Activated CD8-positive, alpha-beta T cell treated with anti-CD3 and anti-CD28 coated beads for 36 hours (primary cell): ENCODE results near the gene TWF2. TPM values are rescaled to one million over a fixed set of nuclear protein-coding genes. Genes with fewer than 3 reads are reported as not detected.

Experiments
- ATAC-seq: fragments of 200-7000 bp; cut with Tn5 transposase; one replicate; pipeline ENCODE4 v1.10.0; 2021; ENCODE audit warnings: mild to moderate bottlenecking, moderate library complexity
- CTCF ChIA-PET: fragments of 350-600 bp; sonication (Branson Sonifier 250); formaldehyde crosslinking; loops from one replicate; lab custom pipeline; 2021; ENCODE audit warnings: antibody characterized with exemption; lab: Charles Lee
- POLR2A ChIA-PET: fragments of 350-600 bp; sonication (Branson Sonifier 250); formaldehyde crosslinking; loops from one replicate; lab custom pipeline; 2021; ENCODE audit warnings: antibody characterized with exemption; lab: Charles Lee
- DNase-seq: peaks from one replicate; pipeline ENCODE4 v3.0.0-alpha.2; 2020
- H3K27ac Mint-ChIP-seq: one replicate; pipeline ENCODE4 v1.8.0; 2021; ENCODE audit warnings: mild to moderate bottlenecking, mixed read lengths
- H3K27me3 Mint-ChIP-seq: one replicate; pipeline ENCODE4 v1.8.0; 2021; ENCODE audit warnings: mixed read lengths
- H3K36me3 Mint-ChIP-seq: one replicate; pipeline ENCODE4 v1.8.0; 2021; ENCODE audit warnings: low read depth, mixed read lengths
- H3K4me1 Mint-ChIP-seq: one replicate; pipeline ENCODE4 v1.8.0; 2021; ENCODE audit warnings: low read depth, mixed read lengths
- H3K4me3 Mint-ChIP-seq: one replicate; pipeline ENCODE4 v1.8.0; 2021; ENCODE audit warnings: mild to moderate bottlenecking, moderate library complexity, mixed read lengths
- H3K9me3 Mint-ChIP-seq: one replicate; pipeline ENCODE4 v1.8.0; 2021; ENCODE audit warnings: mixed read lengths
- intact Hi-C: fragments of 100-400 bp; cut with micrococcal nuclease; formaldehyde crosslinking; loops from one replicate; pipeline ENCODE4 v1.10.0; 2022
- total RNA-seq, 2 experiments: library from RNA; stranded (reverse); gene quantifications; one replicate each; pipeline ENCODE4 v1.2.3, GENCODE V29; 2021
- TF ChIP-seq, protein P1 (sequence below): fragments of 200-600 bp; IDR thresholded peaks from one replicate; pipeline ENCODE4 v1.8.0; 2022; ENCODE audit warnings: antibody characterized with exemption, mild to moderate bottlenecking

TWF2 gene
- total RNA-seq, 2 experiments from 2014 or later, result 137 TPM

- H3K9me3 Mint-ChIP-seq, result no peaks in the 10 kb centered on the region
- H3K4me1 Mint-ChIP-seq, result peaks cover 48% of the 10 kb centered on the region
- H3K27me3 Mint-ChIP-seq, result no peaks in the 10 kb centered on the region
- ATAC-seq (peak; percentile 51), DNase-seq (peak; percentile 57)
- TF ChIP-seq, protein P1, sequence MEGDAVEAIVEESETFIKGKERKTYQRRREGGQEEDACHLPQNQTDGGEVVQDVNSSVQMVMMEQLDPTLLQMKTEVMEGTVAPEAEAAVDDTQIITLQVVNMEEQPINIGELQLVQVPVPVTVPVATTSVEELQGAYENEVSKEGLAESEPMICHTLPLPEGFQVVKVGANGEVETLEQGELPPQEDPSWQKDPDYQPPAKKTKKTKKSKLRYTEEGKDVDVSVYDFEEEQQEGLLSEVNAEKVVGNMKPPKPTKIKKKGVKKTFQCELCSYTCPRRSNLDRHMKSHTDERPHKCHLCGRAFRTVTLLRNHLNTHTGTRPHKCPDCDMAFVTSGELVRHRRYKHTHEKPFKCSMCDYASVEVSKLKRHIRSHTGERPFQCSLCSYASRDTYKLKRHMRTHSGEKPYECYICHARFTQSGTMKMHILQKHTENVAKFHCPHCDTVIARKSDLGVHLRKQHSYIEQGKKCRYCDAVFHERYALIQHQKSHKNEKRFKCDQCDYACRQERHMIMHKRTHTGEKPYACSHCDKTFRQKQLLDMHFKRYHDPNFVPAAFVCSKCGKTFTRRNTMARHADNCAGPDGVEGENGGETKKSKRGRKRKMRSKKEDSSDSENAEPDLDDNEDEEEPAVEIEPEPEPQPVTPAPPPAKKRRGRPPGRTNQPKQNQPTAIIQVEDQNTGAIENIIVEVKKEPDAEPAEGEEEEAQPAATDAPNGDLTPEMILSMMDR, result no peak
- ChIA-PET CTCF (interaction anchor here (0.7 to 11.9 kb wide), 8 partner anchors 8 to 164 kb away, joined by 3 to 223 read pairs (median 38); partner anchors contain the start of genes TLR9, TWF2 and WDR82), POLR2A (interaction anchor here (0.6 to 2.8 kb wide), 8 partner anchors 12 to 62 kb away, joined by 3 to 12 read pairs (median 4); partner anchors contain the start of genes PPM1M and WDR82)
- peak overlapping the region; percentile 70 for H3K4me3 Mint-ChIP-seq
- intact Hi-C loops, result no loop called here
- peaks cover 33% of the 10 kb centered on the region for H3K36me3 Mint-ChIP-seq
- peak overlapping the region; percentile 77 for H3K27ac Mint-ChIP-seq
Observed at GRCh38 chr3:52216585-52217408, 22.2 kb downstream of the TWF2 start.

GRCh38 chr3:52215351-52215750, 23.6 kb downstream of the TWF2 start:
- no peak for ATAC-seq
- DNase-seq, result no peak
- peaks cover 35% of the 10 kb centered on the region for H3K4me1 Mint-ChIP-seq
- no peaks in the 10 kb centered on the region for H3K27me3 Mint-ChIP-seq
- no peak overlapping the region for H3K27ac Mint-ChIP-seq
- H3K9me3 Mint-ChIP-seq, result no peaks in the 10 kb centered on the region
- ChIA-PET CTCF (interaction anchor here (1.0 to 1.7 kb wide), 3 partner anchors 10 to 125 kb away, joined by 5 to 9 read pairs (median 6); partner anchors contain the start of gene WDR82), POLR2A (interaction anchor here (0.9 kb wide), 1 partner anchor 12 kb away, joined by 3 read pairs; no protein-coding TSS in a partner anchor)
- intact Hi-C loops, result no loop called here
- no peak overlapping the region for H3K4me3 Mint-ChIP-seq
- TF ChIP-seq, protein P1, result no peak
- peaks cover 34% of the 10 kb centered on the region for H3K36me3 Mint-ChIP-seq

DNA sequence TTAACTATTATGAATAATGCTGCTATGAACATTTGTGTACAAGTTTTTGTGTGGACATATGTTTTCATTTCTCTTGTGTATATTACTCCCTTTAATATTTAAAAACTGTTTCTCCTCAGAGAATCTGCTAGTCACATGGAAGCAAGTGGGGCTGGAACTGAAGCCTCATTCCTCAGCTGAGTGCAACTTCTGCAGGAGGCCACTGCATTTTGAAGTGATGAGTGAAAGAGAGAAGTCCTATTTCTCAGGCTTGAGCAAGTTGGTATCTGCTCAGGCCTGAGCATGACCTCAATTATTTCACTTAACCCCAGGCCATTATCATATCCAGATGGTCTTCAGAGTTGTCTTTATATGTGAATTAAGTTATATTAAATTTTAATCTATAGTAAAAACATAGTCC, 25.1 kb downstream of the TWF2 start:
- DNase-seq (no peak), ATAC-seq (no peak)
- CTCF ChIA-PET, result interaction anchor here (1.7 kb wide), 1 partner anchor 126 kb away, joined by 9 read pairs; no protein-coding TSS in a partner anchor
- TF ChIP-seq, protein P1, result no peak
- Mint-ChIP-seq H3K4me3 (no peak overlapping the region), H3K27me3 (no peaks in the 10 kb centered on the region), H3K27ac (no peak overlapping the region), H3K4me1 (peaks cover 24% of the 10 kb centered on the region), H3K36me3 (peaks cover 43% of the 10 kb centered on the region), H3K9me3 (no peaks in the 10 kb centered on the region)
- intact Hi-C loops, result no loop called here
- POLR2A ChIA-PET, result interaction anchor here (1.2 kb wide), 1 partner anchor 11 kb away, joined by 3 read pairs; no protein-coding TSS in a partner anchor

DNA sequence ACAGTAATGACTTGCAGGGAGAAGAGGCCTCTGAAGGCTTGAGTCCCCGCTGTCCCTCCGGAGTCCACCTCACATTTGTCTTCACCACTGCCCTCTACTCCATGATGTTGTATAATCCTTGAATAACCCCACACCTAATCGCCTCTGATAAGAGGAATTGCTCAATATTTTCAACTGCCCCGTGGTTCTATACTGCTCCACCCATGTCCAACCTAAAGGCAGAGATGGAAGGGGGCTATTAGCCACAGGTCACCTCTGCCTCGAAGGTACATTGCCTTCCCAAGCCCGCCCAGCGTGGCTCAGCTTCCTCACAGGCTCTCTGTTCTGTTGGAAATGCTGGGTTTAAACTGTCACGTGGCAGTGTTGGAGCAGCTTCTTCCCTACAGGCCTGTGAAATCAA, 26.0 kb downstream of the TWF2 start:
- intact Hi-C loops, result no loop called here
- ATAC-seq (no peak), DNase-seq (no peak)
- no peaks in the 10 kb centered on the region for H3K9me3 Mint-ChIP-seq
- H3K27ac Mint-ChIP-seq, result no peak overlapping the region
- H3K27me3 Mint-ChIP-seq, result no peaks in the 10 kb centered on the region
- H3K36me3 Mint-ChIP-seq, result peaks cover 47% of the 10 kb centered on the region
- H3K4me3 Mint-ChIP-seq, result no peak overlapping the region
- TF ChIP-seq, protein P1, result no peak
- peaks cover 16% of the 10 kb centered on the region for H3K4me1 Mint-ChIP-seq
- ChIA-PET CTCF (interaction anchor here (0.6 to 6.7 kb wide), 2 partner anchors 7 to 126 kb away, joined by 3 to 39 read pairs; no protein-coding TSS in a partner anchor), POLR2A (no interaction called here)
